H1 (cell line): ENCODE results near the gene S100A16. TPM values are rescaled to one million over a fixed set of nuclear protein-coding genes. Genes with fewer than 3 reads are reported as not detected.

Source experiments
- CTCF ChIA-PET: fragments of 300-600 bp; sonication (Branson Sonifier 250); formaldehyde crosslinking; loops from one replicate; lab custom pipeline; 2021; ENCODE audit not compliant: partially characterized antibody; lab: Charles Lee
- POLR2A ChIA-PET: fragments of 300-600 bp; sonication (Branson Sonifier 250); formaldehyde crosslinking; loops from one replicate; lab custom pipeline; 2021; ENCODE audit warnings: inconsistent platforms; ENCODE audit not compliant: partially characterized antibody; lab: Charles Lee
- DNase-seq, 2 experiments: peaks; one replicate each; pipeline versions ENCODE4 v3.0.0 to v3.0.0-alpha.2; 2010 to 2022; ENCODE audit warnings: low spot score in 2 of 2, low read depth in 1 of 2, mixed read lengths in 1 of 2
- FAIRE-seq: peaks from 2 replicates; lab custom pipeline; 2011; peaks lifted over from hg19 to GRCh38; lab: Jason Lieb, UNC
- H2AFZ ChIP-seq: 2 replicates; pipeline ENCODE4 v1.8.1; 2012; ENCODE audit warnings: low read length, inconsistent platforms
- H2AK5ac ChIP-seq: 2 replicates; pipeline ENCODE4 v1.6.1; 2013; ENCODE audit warnings: low read depth, low read length
- H2BK120ac ChIP-seq: replicated peaks from 2 replicates; pipeline ENCODE3; 2013; ENCODE audit warnings: low read depth, low read length, inconsistent platforms
- H2BK12ac ChIP-seq: 2 replicates; pipeline ENCODE4 v1.6.1; 2013; ENCODE audit warnings: low read depth, low read length
- H2BK15ac ChIP-seq: 2 replicates; pipeline ENCODE4 v1.6.1; 2013; ENCODE audit warnings: low read length
- H2BK20ac ChIP-seq: 2 replicates; pipeline ENCODE4 v1.6.1; 2013; ENCODE audit warnings: low read length
- H2BK5ac ChIP-seq: 2 replicates; pipeline ENCODE4 v1.6.1; 2013; ENCODE audit warnings: low read depth, low read length
- H3K14ac ChIP-seq: 2 replicates; pipeline ENCODE4 v1.6.1; 2013; ENCODE audit warnings: inconsistent platforms; ENCODE audit not compliant: insufficient read length
- H3K18ac ChIP-seq: 2 replicates; pipeline ENCODE4 v1.6.1; 2013; ENCODE audit warnings: low read length; ENCODE audit errors: extremely low read depth
- H3K23ac ChIP-seq: 2 replicates; pipeline ENCODE4 v1.6.1; 2013; ENCODE audit warnings: inconsistent platforms; ENCODE audit not compliant: insufficient read length
- H3K23me2 ChIP-seq: 2 replicates; pipeline ENCODE4 v1.6.1; 2013; ENCODE audit warnings: low read depth, low read length
- H3K27ac ChIP-seq: 2 replicates; pipeline ENCODE4 v1.6.1; 2011; ENCODE audit warnings: low read depth, low read length, inconsistent platforms
- H3K27me3 ChIP-seq, 4 experiments: replicated peaks in 1 of 4; 1 replicate in 1 of 4; 2 replicates in 3 of 4; pipeline versions ENCODE4 v1.6.1 to v1.8.1; 2011 to 2013; ENCODE audit warnings: low read length in 3 of 4, mild to moderate bottlenecking in 3 of 4, inconsistent platforms in 2 of 4, mixed read lengths in 2 of 4, moderate library complexity in 1 of 4; ENCODE audit not compliant: control insufficient read depth in 3 of 4, insufficient read depth in 3 of 4; ENCODE audit errors: extremely low read depth in 1 of 4
- H3K36me3 ChIP-seq, 4 experiments: 2 replicates each; pipeline versions ENCODE4 v1.6.1 to v1.8.1; 2011 to 2013; ENCODE audit warnings: mild to moderate bottlenecking in 4 of 4, low read length in 3 of 4, moderate library complexity in 2 of 4, control low read depth in 1 of 4, inconsistent platforms in 1 of 4; ENCODE audit not compliant: insufficient read depth in 4 of 4, control insufficient read depth in 2 of 4
- H3K4ac ChIP-seq: replicated peaks from 2 replicates; pipeline ENCODE3; 2013; ENCODE audit warnings: low read length, low read depth, mixed read lengths, inconsistent platforms; ENCODE audit not compliant: insufficient read length
- H3K4me1 ChIP-seq, 4 experiments: replicated peaks in 1 of 4; 1 replicate in 1 of 4; 2 replicates in 3 of 4; pipeline versions ENCODE4 v1.6.1 to v1.8.1; 2011 to 2013; ENCODE audit warnings: low read length in 3 of 4, inconsistent platforms in 2 of 4, mixed read lengths in 1 of 4; ENCODE audit not compliant: insufficient read depth in 4 of 4, control insufficient read depth in 3 of 4
- H3K4me2 ChIP-seq, 2 experiments: 2 replicates each; pipeline versions ENCODE4 v1.6.1 to v1.8.1; 2011 to 2013; ENCODE audit warnings: low read depth in 2 of 2, low read length in 2 of 2, control low read depth in 1 of 2, inconsistent platforms in 1 of 2, mild to moderate bottlenecking in 1 of 2; ENCODE audit not compliant: insufficient read depth in 1 of 2
- H3K4me3 ChIP-seq, 4 experiments: fragments of 200-600, 300-600 bp in 1 of 4; sonication (generic), shearing (Covaris generic), sonication (Bioruptor Twin) in 1 of 4; 2 replicates each; pipeline versions ENCODE4 v1.5.1 to v1.8.1; 2011 to 2016; ENCODE audit warnings: low read length in 4 of 4, low read depth in 3 of 4, control low read depth in 2 of 4, inconsistent platforms in 2 of 4, mild to moderate bottlenecking in 2 of 4, mixed read lengths in 1 of 4, moderate library complexity in 1 of 4; ENCODE audit not compliant: insufficient read depth in 2 of 4; ENCODE audit errors: extremely low read depth in 1 of 4
- H3K56ac ChIP-seq: replicated peaks from 2 replicates; pipeline ENCODE3; 2013; ENCODE audit warnings: low read depth, mild to moderate bottlenecking, mixed read lengths, low read length, inconsistent platforms; ENCODE audit not compliant: insufficient read length
- H3K79me1 ChIP-seq: 2 replicates; pipeline ENCODE4 v1.6.1; 2013; ENCODE audit warnings: low read depth, low read length, control low read depth
- H3K79me2 ChIP-seq, 2 experiments: 2 replicates each; pipeline versions ENCODE4 v1.6.1 to v1.8.1; 2012 to 2013; ENCODE audit warnings: low read length in 2 of 2, mild to moderate bottlenecking in 2 of 2, inconsistent platforms in 1 of 2; ENCODE audit not compliant: insufficient read depth in 2 of 2, control insufficient read depth in 1 of 2
- H3K9ac ChIP-seq, 4 experiments: replicated peaks in 1 of 4; 1 replicate in 1 of 4; 2 replicates in 3 of 4; pipeline versions ENCODE4 v1.6.1 to v1.8.1; 2011 to 2013; ENCODE audit warnings: low read depth in 3 of 4, low read length in 3 of 4, control low read depth in 2 of 4, mild to moderate bottlenecking in 2 of 4, moderate library complexity in 2 of 4, inconsistent platforms in 1 of 4; ENCODE audit errors: extremely low read depth in 1 of 4
- H3K9me3 ChIP-seq, 2 experiments: 2 replicates each; pipeline versions ENCODE4 v1.6.1 to v1.8.1; 2012 to 2013; ENCODE audit warnings: mild to moderate bottlenecking in 2 of 2, moderate library complexity in 2 of 2, control low read depth in 1 of 2, inconsistent platforms in 1 of 2, low read depth in 1 of 2, low read length in 1 of 2, mixed read lengths in 1 of 2; ENCODE audit not compliant: insufficient read depth in 2 of 2
- H4K20me1 ChIP-seq, 2 experiments: replicated peaks in 1 of 2; 2 replicates each; pipeline versions ENCODE3 to v1.8.1; 2011 to 2013; ENCODE audit warnings: inconsistent platforms in 2 of 2, low read length in 2 of 2, mild to moderate bottlenecking in 1 of 2; ENCODE audit not compliant: insufficient read depth in 2 of 2, control insufficient read depth in 1 of 2
- H4K5ac ChIP-seq: 2 replicates; pipeline ENCODE4 v1.6.1; 2013; ENCODE audit warnings: low read length, low read depth, mixed read lengths, inconsistent platforms; ENCODE audit not compliant: insufficient read length
- H4K8ac ChIP-seq: 2 replicates; pipeline ENCODE4 v1.8.0; 2013; ENCODE audit warnings: mild to moderate bottlenecking, moderate library complexity, low read length, inconsistent platforms; ENCODE audit not compliant: insufficient read depth; ENCODE audit errors: extremely low read depth
- H4K91ac ChIP-seq: replicated peaks from 2 replicates; pipeline ENCODE3; 2013; ENCODE audit warnings: low read length, mixed read lengths, inconsistent platforms; ENCODE audit not compliant: insufficient read length
- FOSL1 ChIP-seq: IDR thresholded peaks from 2 replicates; pipeline ENCODE4 v1.6.1; 2011; ENCODE audit warnings: mild to moderate bottlenecking, low read depth, low read length, moderate library complexity; ENCODE audit not compliant: insufficient read depth
- MAFK ChIP-seq: IDR thresholded peaks from 2 replicates; pipeline ENCODE4 v1.6.1; 2012; ENCODE audit warnings: low read depth, mild to moderate bottlenecking, improper control_type of control experiment, low read length
- TAF7 ChIP-seq: optimal IDR thresholded peaks from 2 replicates; pipeline ENCODE3; 2011; ENCODE audit warnings: low read depth, mild to moderate bottlenecking, inconsistent platforms, low read length, moderate library complexity, borderline replicate concordance
- WGBS, 2 experiments: shearing (Covaris generic) in 1 of 2; methylation state at CpG; one replicate each; pipeline versions ENCODE4 v1.1.6 to v1.1.7; 2013 to 2015; ENCODE audit warnings: low lambda C conversion rate in 2 of 2, mixed read lengths in 2 of 2, inconsistent platforms in 1 of 2, low coverage in 1 of 2, missing lambda C conversion rate in 1 of 2; ENCODE audit not compliant: insufficient replicate concordance in 2 of 2, insufficient coverage in 1 of 2, insufficient read length in 1 of 2; ENCODE audit errors: extremely low coverage in 1 of 2, missing lambda C conversion rate in 1 of 2; 5-methylcytosine and 5-hydroxymethylcytosine counted together
- polyA plus RNA-seq, 7 experiments: library from polyadenylated mRNA; depleted of rRNA in 3 of 7; stranded (reverse) in 5 of 7; unstranded in 2 of 7; fragments of >200 nt in 5 of 7; fragments of 200-250 nt in 2 of 7; gene quantifications; 1 replicate in 5 of 7; 2 replicates in 1 of 7; 4 replicates in 1 of 7; pipeline versions ENCODE4 v1.2.1 to v1.2.3, GENCODE V29; 2011 to 2013; ENCODE audit warnings: missing spikeins in 2 of 7, mixed read lengths in 2 of 7
- total RNA-seq: library from RNA; stranded (reverse); fragmentation: NEBNext Ultra II Directional; extraction: Animal tissue kit (Norgen Biotek cat#: 25700); gene quantifications from 2 replicates; pipeline ENCODE4 v1.2.1, GENCODE V29; 2021

S100A16 gene
- total and polyA plus RNA-seq, 2 of the 8 experiments (the other 6 are each of a cell fraction or from before 2014, with no cell fraction given): 14.9 to 61.4 TPM

- no peak for TF ChIP-seq TAF7
- no peak for TF ChIP-seq MAFK
- no peak for TF ChIP-seq FOSL1
- peak overlapping the region; percentile 73 for H3K56ac ChIP-seq
- WGBS, 2 experiments: 63% methylated on average over 22 of the region's 22 CpGs; no CpG with 5 or more reads in 1 of the 2 experiments
- H3K9ac ChIP-seq: no peak overlapping the region; a peak in 3 of 7 replicates
- 0 out of 2 replicates have a peak overlapping the region, but pooled peaks have one; percentile 7 for H4K8ac ChIP-seq
- ChIA-PET POLR2A (interaction anchor here (0.6 to 2.1 kb wide), 13 partner anchors 10 to 422 kb away, joined by 3 to 16 read pairs (median 4); partner anchors contain the start of genes CHTOP, RPS27, S100A1 and S100A13), CTCF (interaction anchor here (0.8 to 7.5 kb wide), 31 partner anchors 10 to 215 kb away, joined by 3 to 224 read pairs (median 7); partner anchors contain the start of genes CHTOP, S100A1, S100A13 and S100A14)
- H4K5ac ChIP-seq: no peak overlapping the region
- peaks cover 11 to 26% (median 20%) of the 10 kb centered on the region in 4 experiments for H3K4me1 ChIP-seq
- no peaks in the 10 kb centered on the region for H3K9me3 ChIP-seq
- peak overlapping the region; percentile 75 for H3K4ac ChIP-seq
- H3K4me3 ChIP-seq: peak overlapping the region in 3 of 4 experiments; percentile 9 to 41 (median 23); a peak in 3 of 8 replicates
- H2BK5ac ChIP-seq: peak overlapping the region; percentile 97
- peaks cover 2% of the 10 kb centered on the region for H3K23me2 ChIP-seq
- H3K79me1 ChIP-seq: no peaks in the 10 kb centered on the region
- no peaks in the 10 kb centered on the region for H4K20me1 ChIP-seq
- no peaks in the 10 kb centered on the region for H3K79me2 ChIP-seq
- H2BK120ac ChIP-seq: peak overlapping the region; percentile 94
- H2BK20ac ChIP-seq: peak overlapping the region; percentile 95
- peak overlapping the region; percentile 9; the same call in 1 of the 2 replicates for H3K27ac ChIP-seq
- H4K91ac ChIP-seq: peak overlapping the region; percentile 98
- H3K27me3 ChIP-seq: 0 out of 7 replicates have a peak, but pooled peaks cover 0 to 4% (median 0%) of the 10 kb centered on the region in 4 experiments
- H3K23ac ChIP-seq: no peak overlapping the region
- peak overlapping the region; percentile 99; the same call in 1 of the 2 replicates for H2AK5ac ChIP-seq
- H3K18ac ChIP-seq: peak overlapping the region; percentile 71
- DNase-seq (no peak), FAIRE-seq (no peak)
- H2BK12ac ChIP-seq: peak overlapping the region; percentile 99
- H3K14ac ChIP-seq: peak overlapping the region; percentile 44
- H2BK15ac ChIP-seq: peak overlapping the region; percentile 99
- peak overlapping the region; percentile 1 to 61 for H3K4me2 ChIP-seq
- peak overlapping the region; percentile 84; the same call in 1 of the 2 replicates for H2AFZ ChIP-seq
- H3K36me3 ChIP-seq: no peaks in the 10 kb centered on the region
Measured at GRCh38 chr1:153567621-153568366, 45.1 kb downstream of the S100A16 start.
